ENCODE data around the gene SNX22. TPM values are rescaled to one million over a fixed set of nuclear protein-coding genes. Genes with fewer than 3 reads are reported as not detected.
A peak's percentile ranks its signal among the peaks of the same experiment; 100 is the strongest.

Gene SNX22
- total RNA-seq, 1 donor from 2014 or later: 46.2 TPM

DNA sequence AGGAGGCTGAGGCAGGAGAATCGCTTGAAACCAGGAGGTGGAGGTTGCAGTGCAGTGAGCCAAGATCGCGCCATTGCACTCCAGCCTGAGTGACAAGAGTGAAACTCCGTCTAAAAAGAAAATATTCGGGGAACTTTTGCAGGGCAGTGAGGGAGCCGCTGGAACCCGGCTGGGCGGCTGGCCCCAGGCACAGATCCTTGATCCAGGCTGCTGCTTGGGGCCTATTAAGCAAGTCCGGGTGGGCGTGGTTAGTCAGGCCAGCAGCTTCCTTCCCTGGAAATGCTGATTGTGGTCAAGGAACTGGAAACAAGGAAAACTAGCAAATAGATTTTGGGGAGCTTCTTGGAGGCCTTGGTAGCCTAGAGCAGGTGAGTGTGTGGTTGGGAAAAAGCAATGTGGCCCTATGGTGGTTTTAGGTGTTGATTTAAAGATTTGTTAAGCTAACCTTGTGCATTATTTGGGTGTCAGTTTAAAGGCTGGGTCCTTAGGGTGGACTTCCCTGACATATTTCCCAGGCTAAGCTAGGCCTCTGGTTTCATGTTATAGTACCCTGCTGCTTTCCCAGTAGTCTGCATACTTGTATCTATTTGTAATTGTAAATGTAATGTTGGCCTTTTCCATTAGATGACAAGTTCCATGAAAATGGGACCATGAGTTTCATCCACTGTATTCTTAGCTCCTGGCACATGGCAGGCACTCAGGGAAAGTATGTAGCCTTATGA, 17.7 kb upstream of the SNX22 start:
- no peak overlapping the region for H3K27ac Mint-ChIP-seq
- intact Hi-C loops (cut with micrococcal nuclease): no loop called here
- H3K36me3 Mint-ChIP-seq (ENCODE audit: low read depth): peaks cover 91% of the 10 kb centered on the region
- peaks cover 17% of the 10 kb centered on the region for H3K4me1 Mint-ChIP-seq
- TF ChIP-seq, protein P1, sequence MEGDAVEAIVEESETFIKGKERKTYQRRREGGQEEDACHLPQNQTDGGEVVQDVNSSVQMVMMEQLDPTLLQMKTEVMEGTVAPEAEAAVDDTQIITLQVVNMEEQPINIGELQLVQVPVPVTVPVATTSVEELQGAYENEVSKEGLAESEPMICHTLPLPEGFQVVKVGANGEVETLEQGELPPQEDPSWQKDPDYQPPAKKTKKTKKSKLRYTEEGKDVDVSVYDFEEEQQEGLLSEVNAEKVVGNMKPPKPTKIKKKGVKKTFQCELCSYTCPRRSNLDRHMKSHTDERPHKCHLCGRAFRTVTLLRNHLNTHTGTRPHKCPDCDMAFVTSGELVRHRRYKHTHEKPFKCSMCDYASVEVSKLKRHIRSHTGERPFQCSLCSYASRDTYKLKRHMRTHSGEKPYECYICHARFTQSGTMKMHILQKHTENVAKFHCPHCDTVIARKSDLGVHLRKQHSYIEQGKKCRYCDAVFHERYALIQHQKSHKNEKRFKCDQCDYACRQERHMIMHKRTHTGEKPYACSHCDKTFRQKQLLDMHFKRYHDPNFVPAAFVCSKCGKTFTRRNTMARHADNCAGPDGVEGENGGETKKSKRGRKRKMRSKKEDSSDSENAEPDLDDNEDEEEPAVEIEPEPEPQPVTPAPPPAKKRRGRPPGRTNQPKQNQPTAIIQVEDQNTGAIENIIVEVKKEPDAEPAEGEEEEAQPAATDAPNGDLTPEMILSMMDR (IDR thresholded peaks at IDR 0.05): no peak
- H3K27me3 Mint-ChIP-seq: no peaks in the 10 kb centered on the region
- H3K9me3 Mint-ChIP-seq: no peaks in the 10 kb centered on the region
- no peak overlapping the region for H3K4me3 Mint-ChIP-seq
- ATAC-seq (ENCODE audit: low read depth) (no peak), DNase-seq (no peak)
- CTCF ChIA-PET: interaction anchor here (1.7 kb wide), 1 partner anchor 19 kb away, joined by 4 read pairs; no protein-coding TSS in a partner anchor
- POLR2A ChIA-PET: interaction anchor here (1.2 to 1.5 kb wide), 2 partner anchors 11 to 19 kb away, joined by 4 to 5 read pairs; no protein-coding TSS in a partner anchor

DNA sequence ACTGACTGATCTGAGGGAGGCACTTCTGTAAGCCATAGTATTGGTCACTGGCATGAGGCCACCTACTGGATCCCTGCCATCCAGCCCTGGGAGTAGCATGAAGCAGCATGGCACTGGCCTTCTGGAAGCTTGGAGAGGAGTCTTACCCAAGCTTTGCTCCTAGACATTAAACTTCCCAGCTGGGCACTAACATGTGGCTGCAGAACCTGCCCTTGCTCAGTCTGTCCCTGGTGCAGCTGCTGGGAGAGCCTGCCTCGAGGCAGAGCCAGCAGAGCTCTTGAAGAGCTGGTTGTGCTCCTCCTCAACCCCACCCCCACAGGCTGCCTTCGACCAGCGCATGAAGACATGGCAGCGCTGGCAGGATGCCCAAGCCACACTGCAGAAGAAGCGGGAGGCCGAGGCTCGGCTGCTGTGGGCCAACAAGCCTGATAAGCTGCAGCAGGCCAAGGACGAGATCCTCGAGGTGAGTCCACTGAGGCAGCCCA, 17.1 kb upstream of the SNX22 start:
- Mint-ChIP-seq H3K4me1 (peaks cover 17% of the 10 kb centered on the region), H3K4me3 (no peak overlapping the region), H3K27me3 (no peaks in the 10 kb centered on the region), H3K36me3 (ENCODE audit: low read depth) (peaks cover 90% of the 10 kb centered on the region), H3K27ac (no peak overlapping the region), H3K9me3 (no peaks in the 10 kb centered on the region)
- TF ChIP-seq, protein P1 (IDR thresholded peaks at IDR 0.05): no peak
- no peak for DNase-seq
- ChIA-PET POLR2A (interaction anchor here (0.6 to 1.5 kb wide), 3 partner anchors 10 to 1150 kb away, joined by 3 to 5 read pairs (median 4); no protein-coding TSS in a partner anchor), CTCF (interaction anchor here (1.7 kb wide), 1 partner anchor 19 kb away, joined by 4 read pairs; no protein-coding TSS in a partner anchor)
- intact Hi-C loops (cut with micrococcal nuclease): no loop called here
- ATAC-seq (ENCODE audit: low read depth): no peak

DNA sequence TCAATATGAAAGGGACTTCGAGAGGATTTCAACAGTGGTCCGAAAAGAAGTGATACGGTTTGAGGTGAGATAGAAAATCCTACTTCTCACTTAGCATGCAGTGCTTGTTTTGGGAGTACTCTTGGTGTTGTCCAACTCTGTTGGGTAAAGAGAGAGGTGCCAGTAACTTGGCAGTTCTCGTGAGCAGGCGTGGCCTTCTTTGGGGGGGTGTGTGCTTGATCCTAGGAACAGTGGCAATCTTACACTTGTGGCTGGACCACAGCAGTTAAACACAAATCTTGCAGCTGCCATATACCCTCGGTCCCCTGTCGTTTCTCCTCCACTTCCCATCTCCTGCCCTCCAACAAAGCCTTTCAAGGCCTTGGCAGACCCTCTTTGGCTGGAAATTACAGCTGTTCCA, 15.2 kb upstream of the SNX22 start:
- ChIA-PET CTCF (interaction anchor here (1.8 to 2.8 kb wide), 2 partner anchors 14 to 17 kb away, joined by 5 to 28 read pairs; partner anchors contain the start of gene SNX22), POLR2A (no interaction called here)
- Mint-ChIP-seq H3K36me3 (ENCODE audit: low read depth) (peaks cover 83% of the 10 kb centered on the region), H3K4me3 (no peak overlapping the region), H3K4me1 (peaks cover 17% of the 10 kb centered on the region), H3K27ac (peak overlapping the region; percentile 39), H3K27me3 (no peaks in the 10 kb centered on the region), H3K9me3 (no peaks in the 10 kb centered on the region)
- TF ChIP-seq, protein P1 (IDR thresholded peaks at IDR 0.05): no peak
- ATAC-seq (ENCODE audit: low read depth): no peak
- intact Hi-C loops (cut with micrococcal nuclease): no loop called here
- no peak for DNase-seq

DNA sequence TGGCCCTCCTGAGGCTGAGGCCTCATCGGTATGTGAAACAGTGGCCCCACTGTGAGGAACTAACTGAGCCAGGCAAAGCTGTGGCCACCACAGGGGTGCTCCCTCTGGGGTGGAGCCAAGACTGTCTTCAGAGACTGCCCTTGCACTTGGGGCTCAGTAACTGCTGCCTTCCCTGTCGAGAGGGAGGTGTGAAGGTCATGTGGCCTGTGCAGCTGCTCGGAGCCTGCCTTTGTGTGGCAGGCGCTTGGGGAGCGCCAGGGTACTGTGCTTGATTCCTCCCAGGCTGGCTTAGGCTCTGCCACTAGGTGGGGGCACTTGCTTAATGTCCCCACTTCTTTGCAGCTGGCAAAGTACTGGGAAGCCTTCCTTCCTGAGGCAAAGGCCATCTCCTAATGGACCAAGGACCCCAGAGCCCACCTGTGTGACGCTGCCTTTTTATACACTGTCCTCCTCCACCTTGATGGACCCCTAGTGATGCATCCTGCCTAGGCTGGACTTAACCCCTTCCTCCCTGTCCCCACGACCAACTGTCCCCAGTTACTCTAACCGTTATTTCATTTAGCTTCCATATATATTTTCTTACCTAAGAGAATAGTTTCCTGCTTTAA, 14.2 kb upstream of the SNX22 start:
- Mint-ChIP-seq H3K27me3 (no peaks in the 10 kb centered on the region), H3K27ac (no peak overlapping the region), H3K36me3 (ENCODE audit: low read depth) (peaks cover 81% of the 10 kb centered on the region), H3K4me3 (no peak overlapping the region), H3K4me1 (peaks cover 17% of the 10 kb centered on the region), H3K9me3 (no peaks in the 10 kb centered on the region)
- ATAC-seq (ENCODE audit: low read depth): peak; percentile 93
- intact Hi-C loops (cut with micrococcal nuclease): loop anchor here (1.0 kb wide), 1 partner anchor 16 kb away; no protein-coding TSS in a partner anchor
- TF ChIP-seq, protein P1 (IDR thresholded peaks at IDR 0.05): no peak
- no peak for DNase-seq
- ChIA-PET POLR2A (interaction anchor here (0.6 to 2.0 kb wide), 3 partner anchors 16 to 25 kb away, joined by 3 to 7 read pairs (median 7); no protein-coding TSS in a partner anchor), CTCF (interaction anchor here (0.6 to 2.8 kb wide), 3 partner anchors 13 to 18 kb away, joined by 3 to 28 read pairs (median 5); partner anchors contain the start of gene SNX22)
